ENCODE data around the gene IP6K2.
A peak's percentile ranks its signal among the peaks of the same experiment; 100 is the strongest.
"Not testable (repeated sequence)": the region's sequence is repeated elsewhere in the genome, so short reads cannot be mapped to it uniquely, and the experiment has no call there.

The IP6K2 gene, protein sequence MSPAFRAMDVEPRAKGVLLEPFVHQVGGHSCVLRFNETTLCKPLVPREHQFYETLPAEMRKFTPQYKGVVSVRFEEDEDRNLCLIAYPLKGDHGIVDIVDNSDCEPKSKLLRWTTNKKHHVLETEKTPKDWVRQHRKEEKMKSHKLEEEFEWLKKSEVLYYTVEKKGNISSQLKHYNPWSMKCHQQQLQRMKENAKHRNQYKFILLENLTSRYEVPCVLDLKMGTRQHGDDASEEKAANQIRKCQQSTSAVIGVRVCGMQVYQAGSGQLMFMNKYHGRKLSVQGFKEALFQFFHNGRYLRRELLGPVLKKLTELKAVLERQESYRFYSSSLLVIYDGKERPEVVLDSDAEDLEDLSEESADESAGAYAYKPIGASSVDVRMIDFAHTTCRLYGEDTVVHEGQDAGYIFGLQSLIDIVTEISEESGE

GRCh38 chr3:48716982-48717746, at the start of gene IP6K2:
TSS of gene IP6K2 (minus strand) at chr3:48717221. CDS start at chr3:48695291, 21,930 bp downstream.
- Histone ChIP-seq H3K4me3 (peak within 1 kb of the TSS; percentile 86 to 99 (median 96)), H3K9ac (peak within 1 kb of the TSS; percentile 92 to 100 (median 98)), H3K27ac (peak within 1 kb of the TSS; percentile 90 to 99 (median 98)), H3K27me3 (no peaks in the 10 kb centered on the region), H3K4me1 (peaks cover 32 to 40% (median 35%) of the 10 kb centered on the region in 10 experiments), H3K4me2 (peak within 1 kb of the TSS; percentile 76 to 95 (median 84)), H3K9me3 (replicated peaks in 1 of 11) (no peaks in the 10 kb centered on the region), H3K36me3 (peaks cover 21 to 34% (median 33%) of the 10 kb centered on the region in 11 experiments), H4K20me1 (peaks cover 21 to 40% (median 35%) of the 10 kb centered on the region in 11 experiments; a peak in 21 of 22 replicates)
- no peak for TF ChIP-seq Cebpa-rat (IDR thresholded peaks at IDR 0.05)

DNA sequence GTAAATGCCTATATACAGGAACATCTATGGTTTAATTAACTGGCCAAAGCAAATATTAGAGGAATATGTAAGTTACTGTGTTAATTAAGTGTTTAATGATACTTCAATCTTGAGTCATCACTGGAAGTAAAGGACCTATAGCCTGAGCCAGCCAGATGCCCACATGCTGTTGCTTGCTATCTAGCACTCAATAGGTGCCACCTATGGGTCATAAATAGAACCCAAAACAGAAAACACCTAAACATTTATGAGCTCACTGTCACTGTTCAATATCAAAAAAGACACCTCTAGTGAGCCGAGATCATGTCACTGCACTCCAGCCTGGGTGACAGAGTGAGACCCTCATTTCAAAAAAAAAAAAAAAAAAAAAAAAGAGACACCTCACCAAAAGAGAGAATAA, 48.4 kb upstream of the IP6K2 start:
- Histone ChIP-seq H3K27ac (no peak overlapping the region), H3K36me3 (peaks cover 17 to 91% (median 29%) of the 10 kb centered on the region in 11 experiments; a peak in 21 of 22 replicates), H3K9me3 (replicated peaks in 1 of 11) (no peaks in the 10 kb centered on the region), H3K4me1 (peaks cover 9 to 12% (median 10%) of the 10 kb centered on the region in 10 experiments), H4K20me1 (peaks cover 0 to 10% (median 0%) of the 10 kb centered on the region in 11 experiments; a peak in 2 of 22 replicates), H3K9ac (no peak overlapping the region), H3K4me3 (no peak overlapping the region), H3K4me2 (no peak overlapping the region), H3K27me3 (no peaks in the 10 kb centered on the region)
- TF ChIP-seq Cebpa-rat (IDR thresholded peaks at IDR 0.05), result no peak

- no peak for TF ChIP-seq Cebpa-rat (IDR thresholded peaks at IDR 0.05)
- H4K20me1 ChIP-seq, result peaks cover 0 to 5% (median 0%) of the 10 kb centered on the region in 11 experiments; a peak in 1 of 22 replicates
- H3K27me3 ChIP-seq, result no peaks in the 10 kb centered on the region
- peaks cover 18 to 98% (median 32%) of the 10 kb centered on the region in 11 experiments; a peak in 21 of 22 replicates for H3K36me3 ChIP-seq
- no peaks in the 10 kb centered on the region for H3K4me1 ChIP-seq
- no peaks in the 10 kb centered on the region for H3K9me3 ChIP-seq (replicated peaks in 1 of 11)
- no peak overlapping the region for H3K9ac ChIP-seq
- H3K27ac ChIP-seq, result no peak overlapping the region
- H3K4me2 ChIP-seq, result no peak overlapping the region
- H3K4me3 ChIP-seq, result no peak overlapping the region
Measured at GRCh38 chr3:48762816-48763215, 45.8 kb upstream of the IP6K2 start.

- H3K4me2 ChIP-seq; H3K27me3 ChIP-seq; H4K20me1 ChIP-seq; H3K4me1 ChIP-seq; H3K9me3 ChIP-seq (replicated peaks in 1 of 11); H3K27ac ChIP-seq; H3K9ac ChIP-seq; H3K4me3 ChIP-seq: not testable (repeated sequence)
- H3K36me3 ChIP-seq, result peaks cover 23 to 100% (median 39%) of the 10 kb centered on the region in 11 experiments; a peak in 21 of 22 replicates
Measured at GRCh38 chr3:48759991-48760540, 43.0 kb upstream of the IP6K2 start.

DNA sequence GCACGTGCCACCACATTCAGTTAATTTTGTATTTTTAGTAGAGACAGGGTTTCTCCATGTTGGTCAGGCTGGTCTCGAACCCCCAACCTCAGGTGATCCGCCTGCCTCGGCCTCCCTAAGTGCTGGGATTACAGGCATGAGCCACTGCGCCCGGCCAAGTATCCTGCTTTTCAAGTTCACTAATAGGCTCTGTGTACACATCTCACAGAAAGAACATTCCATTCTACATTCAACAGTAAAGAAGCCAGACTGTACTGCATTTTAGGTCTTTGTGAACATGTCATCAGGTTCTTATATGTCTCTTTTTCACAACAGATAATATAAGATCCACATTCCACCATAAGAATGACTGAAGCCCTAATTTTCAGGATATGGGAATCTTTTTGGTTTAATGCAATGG, 42.5 kb upstream of the IP6K2 start:
- not testable (repeated sequence) for H3K4me2 ChIP-seq; H3K4me3 ChIP-seq; H4K20me1 ChIP-seq; H3K27me3 ChIP-seq; H3K4me1 ChIP-seq; H3K27ac ChIP-seq; H3K9me3 ChIP-seq (replicated peaks in 1 of 11); H3K9ac ChIP-seq
- peaks cover 17 to 98% (median 34%) of the 10 kb centered on the region in 11 experiments; a peak in 21 of 22 replicates for H3K36me3 ChIP-seq

GRCh38 chr3:48759071-48759470, 42.0 kb upstream of the IP6K2 start:
- Histone ChIP-seq H3K4me1 (peaks cover 0 to 8% (median 0%) of the 10 kb centered on the region in 10 experiments; a peak in 3 of 20 replicates), H4K20me1 (no peaks in the 10 kb centered on the region), H3K36me3 (peaks cover 13 to 97% (median 30%) of the 10 kb centered on the region in 11 experiments; a peak in 20 of 22 replicates), H3K4me2 (no peak overlapping the region), H3K4me3 (no peak overlapping the region), H3K9me3 (replicated peaks in 1 of 11) (no peaks in the 10 kb centered on the region), H3K9ac (no peak overlapping the region), H3K27ac (no peak overlapping the region), H3K27me3 (no peaks in the 10 kb centered on the region)
- TF ChIP-seq Cebpa-rat (IDR thresholded peaks at IDR 0.05), result no peak

DNA sequence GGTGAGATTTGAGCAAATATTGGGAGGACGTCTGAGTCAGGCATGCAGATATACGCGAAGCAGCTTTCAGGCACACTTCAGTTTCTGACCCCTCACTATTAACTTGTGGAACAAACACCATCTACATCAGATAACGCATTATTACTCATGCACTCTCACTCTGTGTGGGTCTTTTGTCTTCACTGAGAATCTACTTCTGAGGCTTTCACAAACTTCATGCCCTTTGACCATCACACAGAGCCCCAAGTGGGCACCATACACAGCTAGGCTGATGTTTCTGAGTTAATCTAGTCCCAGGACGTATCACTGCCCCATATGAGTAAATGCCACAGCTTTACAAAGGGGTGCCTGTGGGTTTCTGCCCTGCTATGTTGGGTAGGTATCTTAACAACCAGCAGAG, 39.6 kb upstream of the IP6K2 start:
- Histone ChIP-seq H4K20me1 (no peaks in the 10 kb centered on the region), H3K9me3 (replicated peaks in 1 of 11) (no peaks in the 10 kb centered on the region), H3K4me3 (no peak overlapping the region), H3K4me1 (peaks cover 0 to 9% (median 0%) of the 10 kb centered on the region in 10 experiments; a peak in 7 of 20 replicates), H3K27me3 (no peaks in the 10 kb centered on the region), H3K27ac (no peak overlapping the region), H3K36me3 (peaks cover 11 to 93% (median 28%) of the 10 kb centered on the region in 11 experiments), H3K4me2 (no peak overlapping the region), H3K9ac (no peak overlapping the region)
- TF ChIP-seq Cebpa-rat (IDR thresholded peaks at IDR 0.05), result no peak

- no peak overlapping the region; a peak in 1 of 22 replicates for H3K27ac ChIP-seq
- H3K27me3 ChIP-seq, result no peaks in the 10 kb centered on the region
- peak overlapping the region in 2 of 11 experiments; percentile 80 to 87; a peak in 4 of 22 replicates for H3K4me2 ChIP-seq
- no peak for TF ChIP-seq Cebpa-rat (IDR thresholded peaks at IDR 0.05)
- H3K4me1 ChIP-seq, result peaks cover 0 to 57% (median 6%) of the 10 kb centered on the region in 10 experiments; a peak in 12 of 20 replicates
- H3K9ac ChIP-seq, result no peak overlapping the region
- H3K36me3 ChIP-seq, result peaks cover 16 to 62% (median 43%) of the 10 kb centered on the region in 11 experiments
- peaks cover 0 to 2% (median 0%) of the 10 kb centered on the region in 11 experiments; a peak in 3 of 22 replicates for H3K9me3 ChIP-seq (replicated peaks in 1 of 11)
- H4K20me1 ChIP-seq, result no peaks in the 10 kb centered on the region
- no peak overlapping the region for H3K4me3 ChIP-seq
Measured at GRCh38 chr3:48750856-48751255, 33.8 kb upstream of the IP6K2 start.

All from BLaER1 treated with 17β-estradiol and CSF1 and Interleukin-3, amounts not matched to agents 10 nM and 100 nM (cell line).